DOHH2 (cell line): ENCODE results near the gene C10orf143.

Source experiments
- H3F3A ChIP-seq: fragments of 200-600 bp; sonication (generic), shearing (Covaris generic); 2 replicates; pipeline ENCODE4 v1.6.0; 2016; ENCODE audit warnings: antibody characterized with exemption, mild to moderate bottlenecking; ENCODE audit not compliant: control insufficient read depth, insufficient read depth
- H3K27ac ChIP-seq: fragments of 200-600 bp; sonication (generic); 2 replicates; pipeline ENCODE4 v1.5.1; 2014; ENCODE audit warnings: low read depth, mild to moderate bottlenecking, low read length, moderate library complexity
- H3K27me3 ChIP-seq: fragments of 200-600 bp; sonication (generic); 2 replicates; pipeline ENCODE4 v1.6.1; 2014; ENCODE audit warnings: mild to moderate bottlenecking, low read length, mixed read lengths; ENCODE audit not compliant: control insufficient read depth
- H3K36me3 ChIP-seq: fragments of 200-600 bp; sonication (generic); 2 replicates; pipeline ENCODE4 v1.6.1; 2014; ENCODE audit warnings: mild to moderate bottlenecking, low read length, moderate library complexity, mixed read lengths; ENCODE audit not compliant: control insufficient read depth
- H3K4me1 ChIP-seq: fragments of 200-600 bp; sonication (generic); 2 replicates; pipeline ENCODE4 v1.6.1; 2014; ENCODE audit warnings: mild to moderate bottlenecking, low read length, mixed read lengths; ENCODE audit not compliant: control insufficient read depth
- H3K4me2 ChIP-seq: fragments of 200-600 bp; sonication (generic); 2 replicates; pipeline ENCODE4 v1.6.0; 2014; ENCODE audit warnings: mild to moderate bottlenecking, low read length, moderate library complexity
- H3K4me3 ChIP-seq: fragments of 200-600 bp; sonication (generic); 2 replicates; pipeline ENCODE4 v1.5.1; 2014; ENCODE audit warnings: mild to moderate bottlenecking, low read length, mixed read lengths
- H3K79me2 ChIP-seq: fragments of 200-600 bp; sonication (generic); 2 replicates; pipeline ENCODE4 v1.6.1; 2014; ENCODE audit warnings: mild to moderate bottlenecking, low read length, mixed read lengths; ENCODE audit not compliant: control insufficient read depth
- H3K9me2 ChIP-seq: fragments of 200-600 bp; sonication (generic); replicated peaks from 2 replicates; pipeline ENCODE4 v1.6.1; 2014; ENCODE audit warnings: mild to moderate bottlenecking, low read length, mixed read lengths; ENCODE audit not compliant: control insufficient read depth
- H3K9me3 ChIP-seq: fragments of 200-600 bp; sonication (generic); 2 replicates; pipeline ENCODE4 v1.6.1; 2014; ENCODE audit warnings: antibody characterized with exemption, low read length, mixed read lengths; ENCODE audit not compliant: control insufficient read depth, insufficient read depth
- H4K20me1 ChIP-seq: fragments of 200-600 bp; sonication (generic); 2 replicates; pipeline ENCODE4 v1.6.0; 2014; ENCODE audit warnings: low read depth, mild to moderate bottlenecking, antibody characterized with exemption, low read length, moderate library complexity; ENCODE audit not compliant: control insufficient read depth, insufficient read depth
- EZH2phosphoT487 ChIP-seq: fragments of 200-600 bp; sonication (generic); IDR thresholded peaks from 2 replicates; pipeline ENCODE4 v1.6.1; 2017; ENCODE audit warnings: borderline replicate concordance, mild to moderate bottlenecking, antibody characterized with exemption, low read length, moderate library complexity, mixed read lengths
- TF ChIP-seq, protein P1 (sequence below): fragments of 200-600 bp; sonication (generic); IDR thresholded peaks from one replicate; pipeline ENCODE4 v1.5.1; 2014; ENCODE audit warnings: antibody characterized with exemption, mild to moderate bottlenecking, low read depth, low read length; ENCODE audit not compliant: poor library complexity, severe bottlenecking

The C10orf143 gene

DNA sequence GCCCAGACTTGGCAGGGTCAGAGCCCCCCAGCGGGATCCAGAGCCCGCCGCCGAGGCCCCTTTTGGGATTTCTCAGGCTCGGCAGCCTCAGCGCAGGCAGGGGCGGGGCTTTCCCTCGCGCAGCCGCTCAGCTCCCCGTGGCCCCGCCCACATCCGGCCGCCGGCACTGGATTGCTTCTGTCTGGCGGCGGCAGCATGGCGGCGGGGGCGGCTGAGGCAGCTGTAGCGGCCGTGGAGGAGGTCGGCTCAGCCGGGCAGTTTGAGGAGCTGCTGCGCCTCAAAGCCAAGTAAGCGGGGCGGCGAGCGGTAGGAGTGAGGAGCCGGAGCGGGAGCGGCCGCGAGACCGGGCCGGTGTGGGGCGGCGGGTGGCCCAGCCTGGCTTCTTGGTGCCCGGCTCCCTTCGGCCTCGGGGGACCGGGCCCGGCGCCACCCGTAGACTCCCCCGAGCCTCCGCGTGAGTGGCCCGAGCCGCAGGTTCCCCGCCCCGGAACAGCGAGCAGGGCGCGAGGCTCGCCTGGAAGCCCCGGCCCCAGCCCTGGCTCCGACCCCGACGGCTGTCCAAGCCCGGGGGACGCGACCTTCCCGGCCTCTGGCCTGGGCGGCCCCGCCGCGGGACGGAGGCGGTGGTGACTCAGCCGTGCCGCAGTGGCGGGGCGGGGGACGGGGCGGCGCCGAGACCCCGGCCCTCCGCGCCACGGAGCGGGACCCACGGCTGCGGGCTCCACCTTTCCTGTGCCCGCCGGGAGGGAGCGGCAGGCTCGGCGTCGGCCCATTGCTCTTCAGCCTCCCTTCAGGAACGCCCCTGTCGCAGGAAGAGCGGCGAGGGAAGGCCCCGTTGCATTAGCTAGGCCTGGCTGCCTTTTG is 25.8 kb upstream of the C10orf143 start, which contains the start of gene GLRX3:
GLRX3 (plus strand) TSS at position 166 of the 864 bp plus-strand sequence; CDS start at position 196, 30 bp downstream.
- Histone ChIP-seq H3K4me3 (peak within 1 kb of the TSS; percentile 96), H3K27ac (peak within 1 kb of the TSS; percentile 39), H3K36me3 (peaks cover 34% of the 10 kb centered on the region), H3K9me3 (no peaks in the 10 kb centered on the region), H3F3A (peaks cover 10% of the 10 kb centered on the region), H3K79me2 (peaks cover 53% of the 10 kb centered on the region), H3K9me2 (no peaks in the 10 kb centered on the region), H3K27me3 (no peaks in the 10 kb centered on the region), H3K4me2 (peak within 1 kb of the TSS; percentile 92), H4K20me1 (peaks cover 19% of the 10 kb centered on the region), H3K4me1 (peaks cover 49% of the 10 kb centered on the region)
- TF ChIP-seq EZH2phosphoT487, result no peak

GRCh38 chr10:130135676-130136225 is 25.1 kb upstream of the C10orf143 start:
- Histone ChIP-seq H3K27me3 (no peaks in the 10 kb centered on the region), H3K9me2 (no peaks in the 10 kb centered on the region), H3K4me3 (peak overlapping the region; percentile 96), H3F3A (peaks cover 3% of the 10 kb centered on the region), H3K36me3 (peaks cover 31% of the 10 kb centered on the region), H3K4me2 (peak overlapping the region; percentile 92), H3K79me2 (peaks cover 46% of the 10 kb centered on the region), H3K27ac (no peak overlapping the region), H4K20me1 (peaks cover 14% of the 10 kb centered on the region), H3K4me1 (peaks cover 42% of the 10 kb centered on the region), H3K9me3 (no peaks in the 10 kb centered on the region)
- TF ChIP-seq, protein P1, sequence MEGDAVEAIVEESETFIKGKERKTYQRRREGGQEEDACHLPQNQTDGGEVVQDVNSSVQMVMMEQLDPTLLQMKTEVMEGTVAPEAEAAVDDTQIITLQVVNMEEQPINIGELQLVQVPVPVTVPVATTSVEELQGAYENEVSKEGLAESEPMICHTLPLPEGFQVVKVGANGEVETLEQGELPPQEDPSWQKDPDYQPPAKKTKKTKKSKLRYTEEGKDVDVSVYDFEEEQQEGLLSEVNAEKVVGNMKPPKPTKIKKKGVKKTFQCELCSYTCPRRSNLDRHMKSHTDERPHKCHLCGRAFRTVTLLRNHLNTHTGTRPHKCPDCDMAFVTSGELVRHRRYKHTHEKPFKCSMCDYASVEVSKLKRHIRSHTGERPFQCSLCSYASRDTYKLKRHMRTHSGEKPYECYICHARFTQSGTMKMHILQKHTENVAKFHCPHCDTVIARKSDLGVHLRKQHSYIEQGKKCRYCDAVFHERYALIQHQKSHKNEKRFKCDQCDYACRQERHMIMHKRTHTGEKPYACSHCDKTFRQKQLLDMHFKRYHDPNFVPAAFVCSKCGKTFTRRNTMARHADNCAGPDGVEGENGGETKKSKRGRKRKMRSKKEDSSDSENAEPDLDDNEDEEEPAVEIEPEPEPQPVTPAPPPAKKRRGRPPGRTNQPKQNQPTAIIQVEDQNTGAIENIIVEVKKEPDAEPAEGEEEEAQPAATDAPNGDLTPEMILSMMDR, result no peak
- no peak for TF ChIP-seq EZH2phosphoT487

GRCh38 chr10:130128922-130129321 is 18.3 kb upstream of the C10orf143 start:
- H3K9me3 ChIP-seq, result no peaks in the 10 kb centered on the region
- H3K27ac ChIP-seq, result no peak overlapping the region
- TF ChIP-seq EZH2phosphoT487, result no peak
- TF ChIP-seq, protein P1, result no peak
- peaks cover 5% of the 10 kb centered on the region; the same call in 1 of the 2 replicates for H3K27me3 ChIP-seq
- H3K4me3 ChIP-seq, result no peak overlapping the region
- H3K9me2 ChIP-seq, result no peaks in the 10 kb centered on the region
- H4K20me1 ChIP-seq, result no peaks in the 10 kb centered on the region
- H3K79me2 ChIP-seq, result no peaks in the 10 kb centered on the region
- peaks cover 4% of the 10 kb centered on the region; the same call in 1 of the 2 replicates for H3K4me1 ChIP-seq
- no peaks in the 10 kb centered on the region for H3K36me3 ChIP-seq
- no peaks in the 10 kb centered on the region for H3F3A ChIP-seq
- no peak overlapping the region for H3K4me2 ChIP-seq
